ENCODE measurements around the gene COG5.

DNA sequence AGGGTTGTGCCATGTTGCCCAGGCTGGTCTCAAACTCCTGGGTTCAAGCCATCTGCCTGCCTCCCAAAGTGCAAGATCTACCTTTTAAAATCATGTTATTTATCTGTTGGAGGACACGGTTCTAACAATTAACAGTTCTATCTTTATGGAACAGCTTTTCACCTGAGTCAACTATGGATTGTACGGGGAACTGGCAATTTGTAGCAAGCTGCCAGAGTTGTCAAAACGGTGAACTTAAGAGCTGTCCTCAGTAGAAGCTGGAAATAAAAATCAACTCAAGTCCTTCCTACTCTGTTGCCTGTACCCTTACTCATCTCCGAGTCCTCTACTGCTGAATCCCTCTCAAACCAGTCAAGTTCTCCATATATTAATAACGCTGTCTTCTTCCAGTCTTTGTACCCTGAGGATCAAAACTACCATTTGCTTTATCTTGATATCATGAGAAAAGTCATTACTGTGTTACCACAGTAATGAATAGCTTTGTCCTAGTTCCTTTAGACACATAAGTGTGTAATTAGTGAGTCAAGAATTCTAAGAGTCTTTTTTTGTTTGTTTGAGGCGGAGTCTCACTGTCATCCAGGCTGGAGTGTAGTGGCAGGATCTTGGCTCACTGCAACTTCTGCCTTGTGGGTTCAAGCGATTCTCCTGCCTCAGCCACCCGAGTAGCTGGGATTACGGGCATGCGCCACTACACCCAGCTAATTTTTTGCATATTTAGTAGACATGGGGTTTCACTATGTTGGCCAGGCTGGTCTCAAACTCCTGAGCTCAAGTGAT is 366.7 kb downstream of the COG5 start:
- TF ChIP-seq ZNF24 (IDR thresholded peaks at IDR 0.05), result no peak
- TF ChIP-seq, protein P1, sequence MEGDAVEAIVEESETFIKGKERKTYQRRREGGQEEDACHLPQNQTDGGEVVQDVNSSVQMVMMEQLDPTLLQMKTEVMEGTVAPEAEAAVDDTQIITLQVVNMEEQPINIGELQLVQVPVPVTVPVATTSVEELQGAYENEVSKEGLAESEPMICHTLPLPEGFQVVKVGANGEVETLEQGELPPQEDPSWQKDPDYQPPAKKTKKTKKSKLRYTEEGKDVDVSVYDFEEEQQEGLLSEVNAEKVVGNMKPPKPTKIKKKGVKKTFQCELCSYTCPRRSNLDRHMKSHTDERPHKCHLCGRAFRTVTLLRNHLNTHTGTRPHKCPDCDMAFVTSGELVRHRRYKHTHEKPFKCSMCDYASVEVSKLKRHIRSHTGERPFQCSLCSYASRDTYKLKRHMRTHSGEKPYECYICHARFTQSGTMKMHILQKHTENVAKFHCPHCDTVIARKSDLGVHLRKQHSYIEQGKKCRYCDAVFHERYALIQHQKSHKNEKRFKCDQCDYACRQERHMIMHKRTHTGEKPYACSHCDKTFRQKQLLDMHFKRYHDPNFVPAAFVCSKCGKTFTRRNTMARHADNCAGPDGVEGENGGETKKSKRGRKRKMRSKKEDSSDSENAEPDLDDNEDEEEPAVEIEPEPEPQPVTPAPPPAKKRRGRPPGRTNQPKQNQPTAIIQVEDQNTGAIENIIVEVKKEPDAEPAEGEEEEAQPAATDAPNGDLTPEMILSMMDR (IDR thresholded peaks at IDR 0.05 in 2 of 3, conservative IDR thresholded peaks at IDR 0.05 in 1 of 3; ENCODE audit: control insufficient read depth in 2 of 3, extremely low read depth in 1 of 3, insufficient read depth in 1 of 3, low read depth in 3 of 3, low read length in 3 of 3), result no peak
- TF ChIP-seq CBX5 (IDR thresholded peaks at IDR 0.05; ENCODE audit: low read depth), result no peak
- TF ChIP-seq EZH2 (IDR thresholded peaks at IDR 0.05; ENCODE audit: borderline replicate concordance, control insufficient read depth, low read depth, low read length), result no peak
- TF ChIP-seq, protein P2, sequence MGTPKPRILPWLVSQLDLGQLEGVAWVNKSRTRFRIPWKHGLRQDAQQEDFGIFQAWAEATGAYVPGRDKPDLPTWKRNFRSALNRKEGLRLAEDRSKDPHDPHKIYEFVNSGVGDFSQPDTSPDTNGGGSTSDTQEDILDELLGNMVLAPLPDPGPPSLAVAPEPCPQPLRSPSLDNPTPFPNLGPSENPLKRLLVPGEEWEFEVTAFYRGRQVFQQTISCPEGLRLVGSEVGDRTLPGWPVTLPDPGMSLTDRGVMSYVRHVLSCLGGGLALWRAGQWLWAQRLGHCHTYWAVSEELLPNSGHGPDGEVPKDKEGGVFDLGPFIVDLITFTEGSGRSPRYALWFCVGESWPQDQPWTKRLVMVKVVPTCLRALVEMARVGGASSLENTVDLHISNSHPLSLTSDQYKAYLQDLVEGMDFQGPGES (IDR thresholded peaks at IDR 0.05), result no peak
- TF ChIP-seq MYC (IDR thresholded peaks at IDR 0.05; ENCODE audit: insufficient read depth, insufficient read length, insufficient replicate concordance, low read length, severe bottlenecking), result no peak
- TF ChIP-seq HDAC6 (IDR thresholded peaks at IDR 0.05; ENCODE audit: unreplicated experiment), result no peak
- TF ChIP-seq BHLHE40 (IDR thresholded peaks at IDR 0.05; ENCODE audit: borderline replicate concordance in 1 of 2, low read depth in 2 of 2, low read length in 1 of 2), result no peak
- no peak for TF ChIP-seq EP300 (IDR thresholded peaks at IDR 0.05; ENCODE audit: borderline replicate concordance in 1 of 2, control insufficient read depth in 1 of 2, low read depth in 2 of 2, low read length in 2 of 2)
- TF ChIP-seq TAF1 (IDR thresholded peaks at IDR 0.05; ENCODE audit: borderline replicate concordance, low read depth, low read length), result no peak
- TF ChIP-seq, protein P3, sequence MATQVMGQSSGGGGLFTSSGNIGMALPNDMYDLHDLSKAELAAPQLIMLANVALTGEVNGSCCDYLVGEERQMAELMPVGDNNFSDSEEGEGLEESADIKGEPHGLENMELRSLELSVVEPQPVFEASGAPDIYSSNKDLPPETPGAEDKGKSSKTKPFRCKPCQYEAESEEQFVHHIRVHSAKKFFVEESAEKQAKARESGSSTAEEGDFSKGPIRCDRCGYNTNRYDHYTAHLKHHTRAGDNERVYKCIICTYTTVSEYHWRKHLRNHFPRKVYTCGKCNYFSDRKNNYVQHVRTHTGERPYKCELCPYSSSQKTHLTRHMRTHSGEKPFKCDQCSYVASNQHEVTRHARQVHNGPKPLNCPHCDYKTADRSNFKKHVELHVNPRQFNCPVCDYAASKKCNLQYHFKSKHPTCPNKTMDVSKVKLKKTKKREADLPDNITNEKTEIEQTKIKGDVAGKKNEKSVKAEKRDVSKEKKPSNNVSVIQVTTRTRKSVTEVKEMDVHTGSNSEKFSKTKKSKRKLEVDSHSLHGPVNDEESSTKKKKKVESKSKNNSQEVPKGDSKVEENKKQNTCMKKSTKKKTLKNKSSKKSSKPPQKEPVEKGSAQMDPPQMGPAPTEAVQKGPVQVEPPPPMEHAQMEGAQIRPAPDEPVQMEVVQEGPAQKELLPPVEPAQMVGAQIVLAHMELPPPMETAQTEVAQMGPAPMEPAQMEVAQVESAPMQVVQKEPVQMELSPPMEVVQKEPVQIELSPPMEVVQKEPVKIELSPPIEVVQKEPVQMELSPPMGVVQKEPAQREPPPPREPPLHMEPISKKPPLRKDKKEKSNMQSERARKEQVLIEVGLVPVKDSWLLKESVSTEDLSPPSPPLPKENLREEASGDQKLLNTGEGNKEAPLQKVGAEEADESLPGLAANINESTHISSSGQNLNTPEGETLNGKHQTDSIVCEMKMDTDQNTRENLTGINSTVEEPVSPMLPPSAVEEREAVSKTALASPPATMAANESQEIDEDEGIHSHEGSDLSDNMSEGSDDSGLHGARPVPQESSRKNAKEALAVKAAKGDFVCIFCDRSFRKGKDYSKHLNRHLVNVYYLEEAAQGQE (IDR thresholded peaks at IDR 0.05; ENCODE audit: low read depth, low read length), result no peak
